Measurements from ENCODE around the gene SLC23A3.

DNA sequence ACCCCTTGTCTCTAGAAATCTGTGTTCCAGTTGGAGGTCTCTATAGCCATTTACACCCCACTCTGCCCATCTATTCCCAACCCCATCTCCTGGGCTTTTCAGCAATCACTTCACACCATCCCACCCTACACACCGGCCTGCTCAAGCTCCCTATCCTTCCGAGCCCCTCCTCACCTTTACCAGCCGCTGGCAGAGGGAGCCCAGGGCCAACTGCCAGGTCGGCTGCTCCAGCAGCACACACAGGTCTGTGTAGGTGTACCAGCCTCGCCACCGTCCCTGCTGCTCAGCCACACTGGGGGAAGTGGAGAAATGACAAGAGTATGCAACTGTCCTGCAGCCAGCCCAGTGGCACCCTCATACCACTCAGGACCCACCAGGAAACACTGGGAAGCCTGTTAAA is 3.3 kb upstream of the SLC23A3 start:
- TF ChIP-seq, protein P1, sequence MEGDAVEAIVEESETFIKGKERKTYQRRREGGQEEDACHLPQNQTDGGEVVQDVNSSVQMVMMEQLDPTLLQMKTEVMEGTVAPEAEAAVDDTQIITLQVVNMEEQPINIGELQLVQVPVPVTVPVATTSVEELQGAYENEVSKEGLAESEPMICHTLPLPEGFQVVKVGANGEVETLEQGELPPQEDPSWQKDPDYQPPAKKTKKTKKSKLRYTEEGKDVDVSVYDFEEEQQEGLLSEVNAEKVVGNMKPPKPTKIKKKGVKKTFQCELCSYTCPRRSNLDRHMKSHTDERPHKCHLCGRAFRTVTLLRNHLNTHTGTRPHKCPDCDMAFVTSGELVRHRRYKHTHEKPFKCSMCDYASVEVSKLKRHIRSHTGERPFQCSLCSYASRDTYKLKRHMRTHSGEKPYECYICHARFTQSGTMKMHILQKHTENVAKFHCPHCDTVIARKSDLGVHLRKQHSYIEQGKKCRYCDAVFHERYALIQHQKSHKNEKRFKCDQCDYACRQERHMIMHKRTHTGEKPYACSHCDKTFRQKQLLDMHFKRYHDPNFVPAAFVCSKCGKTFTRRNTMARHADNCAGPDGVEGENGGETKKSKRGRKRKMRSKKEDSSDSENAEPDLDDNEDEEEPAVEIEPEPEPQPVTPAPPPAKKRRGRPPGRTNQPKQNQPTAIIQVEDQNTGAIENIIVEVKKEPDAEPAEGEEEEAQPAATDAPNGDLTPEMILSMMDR (IDR thresholded peaks at IDR 0.05 in 2 of 3, conservative IDR thresholded peaks at IDR 0.05 in 1 of 3; ENCODE audit: control insufficient read depth in 2 of 3, extremely low read depth in 1 of 3, insufficient read depth in 1 of 3, low read depth in 3 of 3, low read length in 3 of 3): no peak
- no peak for TF ChIP-seq EGR1 (IDR thresholded peaks at IDR 0.05; ENCODE audit: borderline replicate concordance in 1 of 2, low read depth in 2 of 2, low read length in 2 of 2)
- TF ChIP-seq, protein P2, sequence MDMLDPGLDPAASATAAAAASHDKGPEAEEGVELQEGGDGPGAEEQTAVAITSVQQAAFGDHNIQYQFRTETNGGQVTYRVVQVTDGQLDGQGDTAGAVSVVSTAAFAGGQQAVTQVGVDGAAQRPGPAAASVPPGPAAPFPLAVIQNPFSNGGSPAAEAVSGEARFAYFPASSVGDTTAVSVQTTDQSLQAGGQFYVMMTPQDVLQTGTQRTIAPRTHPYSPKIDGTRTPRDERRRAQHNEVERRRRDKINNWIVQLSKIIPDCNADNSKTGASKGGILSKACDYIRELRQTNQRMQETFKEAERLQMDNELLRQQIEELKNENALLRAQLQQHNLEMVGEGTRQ (IDR thresholded peaks at IDR 0.05; ENCODE audit: borderline replicate concordance, low read depth, low read length): no peak
- TF ChIP-seq RAD21 (IDR thresholded peaks at IDR 0.05; ENCODE audit: insufficient read depth, low read depth, low read length): no peak
- no peak for TF ChIP-seq EP300 (IDR thresholded peaks at IDR 0.05; ENCODE audit: borderline replicate concordance in 1 of 2, control insufficient read depth in 1 of 2, low read depth in 2 of 2, low read length in 2 of 2)
- TF ChIP-seq SMC3 (IDR thresholded peaks at IDR 0.05; ENCODE audit: borderline replicate concordance, low read length): no peak
- TF ChIP-seq CEBPB (IDR thresholded peaks at IDR 0.05; ENCODE audit: borderline replicate concordance in 1 of 2, low read depth in 2 of 2, low read length in 2 of 2): no peak
- TF ChIP-seq FOS (IDR thresholded peaks at IDR 0.05; ENCODE audit: borderline replicate concordance, extremely low read depth, insufficient read length): no peak
- no peak for TF ChIP-seq POLR2A (IDR thresholded peaks at IDR 0.05; ENCODE audit: low read depth, low read length)
- TF ChIP-seq, protein P3, sequence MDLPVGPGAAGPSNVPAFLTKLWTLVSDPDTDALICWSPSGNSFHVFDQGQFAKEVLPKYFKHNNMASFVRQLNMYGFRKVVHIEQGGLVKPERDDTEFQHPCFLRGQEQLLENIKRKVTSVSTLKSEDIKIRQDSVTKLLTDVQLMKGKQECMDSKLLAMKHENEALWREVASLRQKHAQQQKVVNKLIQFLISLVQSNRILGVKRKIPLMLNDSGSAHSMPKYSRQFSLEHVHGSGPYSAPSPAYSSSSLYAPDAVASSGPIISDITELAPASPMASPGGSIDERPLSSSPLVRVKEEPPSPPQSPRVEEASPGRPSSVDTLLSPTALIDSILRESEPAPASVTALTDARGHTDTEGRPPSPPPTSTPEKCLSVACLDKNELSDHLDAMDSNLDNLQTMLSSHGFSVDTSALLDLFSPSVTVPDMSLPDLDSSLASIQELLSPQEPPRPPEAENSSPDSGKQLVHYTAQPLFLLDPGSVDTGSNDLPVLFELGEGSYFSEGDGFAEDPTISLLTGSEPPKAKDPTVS (IDR thresholded peaks at IDR 0.05; ENCODE audit: low read depth, low read length): no peak
- no peak for TF ChIP-seq CBFB (IDR thresholded peaks at IDR 0.05; ENCODE audit: low read depth)
- TF ChIP-seq, protein P4, sequence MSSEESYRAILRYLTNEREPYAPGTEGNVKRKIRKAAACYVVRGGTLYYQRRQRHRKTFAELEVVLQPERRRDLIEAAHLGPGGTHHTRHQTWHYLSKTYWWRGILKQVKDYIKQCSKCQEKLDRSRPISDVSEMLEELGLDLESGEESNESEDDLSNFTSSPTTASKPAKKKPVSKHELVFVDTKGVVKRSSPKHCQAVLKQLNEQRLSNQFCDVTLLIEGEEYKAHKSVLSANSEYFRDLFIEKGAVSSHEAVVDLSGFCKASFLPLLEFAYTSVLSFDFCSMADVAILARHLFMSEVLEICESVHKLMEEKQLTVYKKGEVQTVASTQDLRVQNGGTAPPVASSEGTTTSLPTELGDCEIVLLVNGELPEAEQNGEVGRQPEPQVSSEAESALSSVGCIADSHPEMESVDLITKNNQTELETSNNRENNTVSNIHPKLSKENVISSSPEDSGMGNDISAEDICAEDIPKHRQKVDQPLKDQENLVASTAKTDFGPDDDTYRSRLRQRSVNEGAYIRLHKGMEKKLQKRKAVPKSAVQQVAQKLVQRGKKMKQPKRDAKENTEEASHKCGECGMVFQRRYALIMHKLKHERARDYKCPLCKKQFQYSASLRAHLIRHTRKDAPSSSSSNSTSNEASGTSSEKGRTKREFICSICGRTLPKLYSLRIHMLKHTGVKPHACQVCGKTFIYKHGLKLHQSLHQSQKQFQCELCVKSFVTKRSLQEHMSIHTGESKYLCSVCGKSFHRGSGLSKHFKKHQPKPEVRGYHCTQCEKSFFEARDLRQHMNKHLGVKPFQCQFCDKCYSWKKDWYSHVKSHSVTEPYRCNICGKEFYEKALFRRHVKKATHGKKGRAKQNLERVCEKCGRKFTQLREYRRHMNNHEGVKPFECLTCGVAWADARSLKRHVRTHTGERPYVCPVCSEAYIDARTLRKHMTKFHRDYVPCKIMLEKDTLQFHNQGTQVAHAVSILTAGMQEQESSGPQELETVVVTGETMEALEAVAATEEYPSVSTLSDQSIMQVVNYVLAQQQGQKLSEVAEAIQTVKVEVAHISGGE (CRISPR knock-in tag; IDR thresholded peaks at IDR 0.05): no peak
- TF ChIP-seq JUNB (IDR thresholded peaks at IDR 0.05): no peak
